SIG-M5 treated with dmso at 0.1 percent for 504 hours (cell line): ENCODE results near the gene TEKT4.
A peak's percentile ranks its signal among the peaks of the same experiment; 100 is the strongest.
"Not testable (repeated sequence)": the region's sequence is repeated elsewhere in the genome, so short reads cannot be mapped to it uniquely, and the experiment has no call there.

Source experiments
- DNase-seq: peaks from one replicate; lab custom pipeline; 2025; ENCODE audit not compliant: unreplicated experiment; lab: John Stamatoyannopoulos, UW

TEKT4 gene, protein sequence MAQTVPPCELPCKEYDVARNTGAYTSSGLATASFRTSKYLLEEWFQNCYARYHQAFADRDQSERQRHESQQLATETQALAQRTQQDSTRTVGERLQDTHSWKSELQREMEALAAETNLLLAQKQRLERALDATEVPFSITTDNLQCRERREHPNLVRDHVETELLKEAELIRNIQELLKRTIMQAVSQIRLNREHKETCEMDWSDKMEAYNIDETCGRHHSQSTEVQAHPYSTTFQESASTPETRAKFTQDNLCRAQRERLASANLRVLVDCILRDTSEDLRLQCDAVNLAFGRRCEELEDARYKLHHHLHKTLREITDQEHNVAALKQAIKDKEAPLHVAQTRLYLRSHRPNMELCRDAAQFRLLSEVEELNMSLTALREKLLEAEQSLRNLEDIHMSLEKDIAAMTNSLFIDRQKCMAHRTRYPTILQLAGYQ

DNA sequence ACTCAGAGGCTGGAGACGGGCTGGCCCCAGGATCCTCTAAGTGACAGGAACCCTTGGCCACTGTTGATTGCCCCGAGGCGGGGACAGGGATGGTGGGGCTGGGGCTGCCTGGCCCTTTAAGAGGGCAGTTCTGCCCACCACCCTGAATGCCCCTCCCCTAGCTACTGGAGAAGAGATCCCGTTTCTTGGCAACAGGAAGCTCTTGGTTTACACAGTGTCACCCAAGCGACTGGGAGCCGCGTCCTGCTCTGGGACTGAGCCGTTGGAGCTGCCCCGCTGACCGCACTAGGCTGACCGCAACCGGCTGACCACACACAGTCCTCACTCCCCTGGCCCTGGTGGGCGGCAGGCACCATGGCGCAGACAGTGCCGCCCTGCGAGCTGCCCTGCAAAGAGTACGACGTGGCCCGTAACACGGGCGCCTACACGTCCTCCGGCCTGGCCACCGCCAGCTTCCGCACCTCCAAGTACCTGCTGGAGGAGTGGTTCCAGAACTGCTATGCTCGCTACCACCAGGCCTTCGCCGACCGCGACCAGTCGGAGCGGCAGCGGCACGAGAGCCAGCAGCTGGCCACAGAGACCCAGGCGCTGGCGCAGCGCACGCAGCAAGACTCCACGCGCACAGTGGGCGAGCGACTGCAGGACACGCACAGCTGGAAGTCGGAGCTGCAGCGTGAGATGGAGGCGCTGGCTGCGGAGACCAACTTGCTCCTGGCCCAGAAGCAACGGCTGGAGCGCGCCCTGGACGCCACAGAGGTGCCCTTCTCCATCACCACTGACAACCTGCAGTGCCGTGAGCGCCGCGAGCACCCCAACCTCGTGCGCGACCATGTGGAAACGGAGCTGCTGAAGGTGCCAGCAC is at the start of gene TEKT4:
TEKT4 (plus strand) TSS at position 205 of the 862 bp plus-strand sequence; CDS start at position 355, 150 bp downstream.
- DNase-seq = no peak

DNA sequence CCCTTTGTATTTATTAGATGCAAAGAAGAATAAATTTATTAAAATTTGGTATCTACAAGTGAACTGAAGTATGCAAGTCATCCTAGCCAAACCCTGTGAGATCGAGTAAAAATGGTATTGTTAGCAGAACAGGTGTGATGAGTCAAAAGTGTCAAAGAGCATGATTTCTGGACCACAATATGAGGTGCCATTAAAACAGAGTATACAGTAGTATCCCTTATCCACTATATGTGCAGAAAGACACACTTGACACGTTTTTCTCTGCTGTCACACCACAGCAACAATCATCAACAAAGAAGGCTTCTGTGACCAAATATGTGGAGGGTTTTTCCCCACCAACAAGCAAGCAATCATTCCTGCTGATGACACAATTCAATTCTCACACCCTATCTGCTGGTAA is 32.0 kb upstream of the TEKT4 start:
- DNase-seq = not testable (repeated sequence)

- not testable (repeated sequence) for DNase-seq
Measured at GRCh38 chr2:94856856-94857255, 14.4 kb upstream of the TEKT4 start.

DNA sequence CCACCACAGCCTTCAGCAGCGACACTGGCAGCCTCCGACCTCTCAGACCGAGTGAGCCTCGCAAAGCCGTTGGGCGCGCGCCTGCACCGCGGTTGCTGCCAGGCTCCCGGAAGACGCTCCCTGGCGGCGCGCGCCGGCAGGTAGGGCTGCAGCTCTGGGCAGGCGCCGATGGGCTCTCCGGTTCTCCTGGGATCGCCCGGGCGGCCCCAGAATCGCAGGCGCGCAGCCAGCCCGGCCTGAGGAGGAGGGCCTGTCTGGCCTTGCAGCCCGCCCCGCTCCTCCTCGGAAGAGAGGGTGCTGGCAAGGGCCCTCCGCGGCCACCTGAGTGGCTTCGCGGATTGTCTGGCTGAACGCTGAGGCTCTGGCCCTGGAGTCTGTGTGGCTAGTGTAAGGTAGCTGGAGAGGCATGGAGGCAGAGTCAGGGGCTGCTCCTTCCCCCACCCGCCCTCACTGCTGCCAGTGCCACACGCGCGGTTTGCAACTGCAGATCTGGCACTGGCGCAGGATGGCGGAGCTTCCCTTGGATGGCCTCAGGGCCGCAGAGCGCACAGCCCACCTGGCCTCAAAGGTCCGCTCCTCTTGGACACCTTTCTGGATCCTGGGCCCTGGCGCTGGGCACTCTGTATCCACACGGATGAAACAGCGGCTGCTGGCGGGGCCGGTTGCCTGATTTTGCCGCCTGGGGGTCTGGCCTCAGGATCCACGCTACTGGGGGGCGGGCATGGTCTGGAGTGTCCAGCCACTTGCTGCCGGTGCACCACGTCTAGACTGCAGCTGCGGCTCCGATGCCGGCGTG is 13.7 kb upstream of the TEKT4 start:
- DNase-seq = not testable (repeated sequence)

- not testable (repeated sequence) for DNase-seq
Measured at GRCh38 chr2:94858163-94858888, 12.9 kb upstream of the TEKT4 start.

DNA sequence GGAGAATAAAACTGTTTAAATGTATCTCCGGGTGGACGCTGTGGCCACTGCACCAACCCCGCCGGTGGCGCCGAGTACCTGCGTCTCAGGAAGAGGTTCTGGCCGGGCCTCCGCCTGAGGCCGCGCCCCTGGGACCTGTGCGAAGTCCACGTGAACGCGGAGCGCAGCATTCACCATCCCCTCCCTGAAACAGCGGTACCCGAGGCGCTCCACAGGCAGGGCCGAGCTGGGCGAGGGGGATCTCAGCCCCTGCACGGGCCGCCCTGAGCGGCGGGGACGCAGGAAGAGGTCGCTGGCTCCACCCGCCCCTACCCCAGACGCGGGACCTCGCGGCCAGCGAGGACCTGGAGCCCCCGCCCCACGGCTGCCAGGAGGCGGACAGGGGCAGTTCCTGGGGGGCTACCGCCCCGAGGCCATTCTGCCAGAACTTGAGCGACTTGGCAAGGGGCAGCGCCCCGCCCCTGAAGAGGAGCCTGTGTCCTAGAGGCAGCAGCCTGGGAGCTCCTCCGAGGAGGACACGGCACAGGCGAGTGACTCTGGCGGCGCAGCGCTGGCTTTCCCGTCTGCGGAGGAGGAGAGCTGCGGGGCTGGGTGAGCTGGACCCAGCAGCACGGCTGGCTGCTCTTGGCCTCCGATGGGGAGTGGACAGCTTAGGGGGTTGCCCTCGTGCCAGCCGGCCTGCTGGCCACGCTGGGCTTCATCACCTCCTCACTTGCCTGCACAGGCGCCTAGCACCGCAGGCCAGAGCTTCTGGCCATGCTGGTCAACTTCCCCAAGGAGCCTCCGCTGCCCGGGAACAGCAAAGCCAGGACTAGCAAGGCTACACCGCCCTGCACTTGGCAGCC is 9.7 kb upstream of the TEKT4 start:
- no peak for DNase-seq

DNA sequence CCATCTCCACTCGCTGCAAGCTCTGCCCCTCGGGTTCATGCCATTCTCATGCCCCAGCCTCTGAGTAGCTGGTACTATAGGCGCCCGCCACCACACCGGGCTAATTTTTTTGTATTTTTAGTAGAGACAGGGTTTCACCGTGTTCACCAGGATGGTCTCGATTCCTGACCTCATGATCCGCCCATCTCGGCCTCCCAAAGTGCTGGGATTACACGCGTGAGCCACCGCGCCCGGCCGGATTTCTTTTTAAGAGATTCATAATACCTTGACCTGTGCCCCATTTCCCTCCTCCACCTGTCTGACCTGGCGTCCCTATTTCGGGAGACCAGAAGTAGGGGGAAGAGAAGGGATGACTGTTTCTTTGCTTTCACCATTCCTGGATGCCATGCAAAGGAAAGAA is 8.3 kb upstream of the TEKT4 start:
- not testable (repeated sequence) for DNase-seq

DNA sequence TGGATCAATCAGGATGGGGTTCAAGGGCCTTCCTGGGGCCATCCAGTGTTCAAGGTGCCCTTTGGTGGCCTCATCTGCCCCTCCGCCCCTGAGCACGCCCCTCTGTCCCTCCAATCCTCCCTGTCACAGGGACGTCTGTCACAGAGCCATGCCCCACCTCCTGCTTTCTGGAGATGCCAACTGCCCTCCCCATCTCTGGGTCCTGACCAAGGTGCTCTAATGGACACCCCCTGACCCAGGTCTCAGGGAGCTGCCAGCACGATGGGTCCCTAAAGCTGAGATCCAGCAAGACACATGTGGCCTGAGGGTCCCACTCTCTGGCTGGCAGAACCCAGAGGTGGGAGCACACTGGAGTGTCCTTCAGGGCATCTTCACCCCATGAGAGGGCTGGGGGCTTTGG is 2.1 kb upstream of the TEKT4 start:
- DNase-seq = no peak

GRCh38 chr2:94869552-94870439 is 1.4 kb upstream of the TEKT4 start:
- DNase-seq = no peak

GRCh38 chr2:94870440-94871225 is 597 bp upstream of the TEKT4 start:
- no peak for DNase-seq

DNA sequence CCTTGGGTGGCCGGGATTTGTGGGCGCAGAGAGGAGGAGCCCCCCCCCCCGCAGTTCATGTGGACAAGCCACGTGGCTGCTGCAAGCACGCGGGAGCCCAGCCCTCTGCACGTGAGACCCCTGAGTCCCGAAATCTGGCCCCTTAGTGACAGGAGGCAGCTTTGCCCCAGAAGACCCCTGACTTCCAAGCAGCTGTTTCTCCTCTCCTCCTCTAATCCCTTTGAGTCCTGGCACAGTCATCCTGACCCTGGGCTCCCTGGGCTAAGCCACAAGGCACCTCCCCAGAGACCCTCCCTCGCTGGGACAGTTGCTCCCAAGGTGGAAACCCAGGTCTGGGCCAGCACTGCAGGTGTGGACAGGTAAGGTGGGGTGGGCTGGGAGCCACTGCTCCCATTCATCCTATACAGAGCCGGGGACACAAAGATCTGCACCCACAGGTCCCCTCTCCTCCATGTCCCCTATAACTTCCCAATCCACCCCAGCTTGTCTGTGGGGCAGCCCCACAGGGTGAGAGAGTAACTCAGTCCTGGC is 923 bp downstream of the TEKT4 start:
- DNase-seq = no peak

- DNase-seq = no peak
Measured at GRCh38 chr2:94872676-94873361, 1.6 kb downstream of the TEKT4 start.

GRCh38 chr2:94873362-94874276 is 2.4 kb downstream of the TEKT4 start:
- no peak for DNase-seq

DNA sequence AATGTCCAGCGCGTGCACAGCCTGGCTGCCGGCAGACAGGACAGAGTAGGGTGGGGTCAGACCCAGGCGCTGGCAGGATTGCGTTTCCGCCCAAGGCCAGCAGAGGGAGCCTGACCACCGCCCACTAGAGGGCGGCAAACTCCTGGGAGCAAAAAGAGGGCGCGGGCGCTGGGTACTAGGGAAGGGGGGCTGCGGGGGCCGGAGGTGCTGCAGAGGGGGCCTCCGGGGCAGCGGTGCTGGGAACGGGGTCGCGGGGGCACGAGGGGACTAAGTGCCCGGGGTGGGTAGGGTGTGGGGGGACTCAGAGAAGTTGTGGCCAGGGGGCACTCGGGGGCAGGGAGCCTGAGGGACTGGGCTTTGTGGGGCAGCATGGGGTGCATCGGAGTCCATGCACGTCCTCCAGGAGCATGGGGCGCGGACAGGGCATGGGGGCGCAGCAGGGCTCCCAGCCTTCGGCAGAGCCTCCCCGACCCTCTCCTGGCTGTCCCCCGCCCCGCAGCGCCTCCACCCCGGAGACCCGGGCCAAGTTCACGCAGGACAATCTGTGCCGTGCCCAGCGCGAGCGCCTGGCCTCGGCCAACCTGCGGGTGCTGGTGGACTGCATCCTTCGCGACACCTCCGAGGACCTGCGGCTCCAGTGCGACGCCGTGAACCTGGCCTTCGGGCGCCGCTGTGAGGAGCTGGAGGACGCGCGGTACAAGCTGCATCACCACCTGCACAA is 3.2 kb downstream of the TEKT4 start:
- peak; percentile 1 for DNase-seq
